GM10248 (cell line): Measurements from ENCODE around the gene TPM3.
"Not testable (repeated sequence)": the region's sequence is repeated elsewhere in the genome, so short reads cannot be mapped to it uniquely, and the experiment has no call there.

Experiments used
- CTCF ChIA-PET: fragments of 300-600 bp; sonication (Branson Sonifier 250); formaldehyde crosslinking; extraction: SDS; loops from one replicate; lab custom pipeline; 2021; ENCODE audit warnings: antibody characterized with exemption; lab: Yijun Ruan, JAX
- POLR2A ChIA-PET: fragments of 350-650 bp; sonication (Branson Sonifier 250); formaldehyde crosslinking; extraction: SDS; loops from one replicate; lab custom pipeline; 2020; ENCODE audit warnings: antibody characterized with exemption; lab: Yijun Ruan, JAX
- DNase-seq: peaks from one replicate; pipeline ENCODE4 v3.0.0; 2012; ENCODE audit errors: extremely low spot score
- CTCF ChIP-seq: IDR thresholded peaks from 2 replicates; pipeline ENCODE4 v1.5.1; 2012; ENCODE audit warnings: mild to moderate bottlenecking, low read depth; ENCODE audit errors: extremely low read depth, missing control alignments, control extremely low read depth

The TPM3 gene

GRCh38 chr1:154141240-154141639 is 50.7 kb downstream of the TPM3 start:
- POLR2A ChIA-PET = no interaction called here
- DNase-seq = no peak
- CTCF ChIA-PET = no interaction called here
- no peak for TF ChIP-seq CTCF

GRCh38 chr1:154137888-154138287 is 54.0 kb downstream of the TPM3 start:
- ChIA-PET POLR2A (no interaction called here), CTCF (interaction anchor here (1.1 to 1.9 kb wide), 2 partner anchors 16 to 19 kb away, joined by 3 to 5 read pairs; no protein-coding TSS in a partner anchor)
- DNase-seq = no peak
- TF ChIP-seq CTCF = no peak

GRCh38 chr1:154133256-154133655 is 58.6 kb downstream of the TPM3 start:
- POLR2A ChIA-PET = no interaction called here
- CTCF ChIA-PET = no interaction called here
- no peak for TF ChIP-seq CTCF
- no peak for DNase-seq

GRCh38 chr1:154129391-154129970 is 62.4 kb downstream of the TPM3 start:
- ChIA-PET CTCF (no interaction called here), POLR2A (no interaction called here)
- TF ChIP-seq CTCF = no peak
- no peak for DNase-seq

GRCh38 chr1:154123205-154123604 is 68.7 kb downstream of the TPM3 start:
- CTCF ChIA-PET = interaction anchor here (1.5 kb wide), 1 partner anchor 100 kb away, joined by 4 read pairs; no protein-coding TSS in a partner anchor
- not testable (repeated sequence) for DNase-seq

GRCh38 chr1:154117642-154118041 is 74.3 kb downstream of the TPM3 start:
- TF ChIP-seq CTCF = no peak
- POLR2A ChIA-PET = no interaction called here
- DNase-seq = no peak
- CTCF ChIA-PET = no interaction called here

More at GRCh38 chr1:154123205-154123604, 68.7 kb downstream of the TPM3 start:
- POLR2A ChIA-PET = interaction anchor here (1.2 kb wide), 1 partner anchor 133 kb away, joined by 3 read pairs; no protein-coding TSS in a partner anchor

- no peak for TF ChIP-seq CTCF
- ChIA-PET POLR2A (no interaction called here), CTCF (interaction anchor here (1.2 kb wide), 1 partner anchor 11 kb away, joined by 4 read pairs; no protein-coding TSS in a partner anchor)
- DNase-seq = no peak
Observed at GRCh38 chr1:154115180-154115579, 76.7 kb downstream of the TPM3 start.
